CD14-positive monocyte (primary cell): ENCODE measurements around the gene PCDHB15. TPM values are rescaled to one million over a fixed set of nuclear protein-coding genes. Genes with fewer than 3 reads are reported as not detected.

ENCODE experiments used
- DNase-seq, 3 donors: peaks; one replicate each; pipeline ENCODE4 v3.0.0-alpha.2; 2011 to 2022
- H2AFZ ChIP-seq: 2 replicates; pipeline ENCODE4 v1.6.0; 2012; ENCODE audit warnings: mild to moderate bottlenecking, low read depth, low read length, inconsistent platforms; ENCODE audit not compliant: insufficient read depth, poor library complexity, severe bottlenecking
- H3K27ac ChIP-seq, 2 donors: 1 replicate in 1 of 2; 2 replicates in 1 of 2; pipeline ENCODE4 v1.5.1; 2012 to 2013; ENCODE audit warnings: low read length in 2 of 2, control low read depth in 1 of 2, inconsistent platforms in 1 of 2, low read depth in 1 of 2, mild to moderate bottlenecking in 1 of 2
- H3K27me3 ChIP-seq, 2 donors: one replicate each; pipeline versions ENCODE4 v1.6.0 to v1.6.1; 2011 to 2013; ENCODE audit warnings: low read length in 2 of 2; ENCODE audit not compliant: control insufficient read depth in 2 of 2, insufficient read depth in 2 of 2
- H3K36me3 ChIP-seq, 2 donors: replicated peaks in 1 of 2; 1 replicate in 1 of 2; 2 replicates in 1 of 2; pipeline versions ENCODE4 v1.5.1 to v1.6.1; 2012 to 2013; ENCODE audit warnings: low read length in 2 of 2, control low read depth in 1 of 2, inconsistent platforms in 1 of 2, mild to moderate bottlenecking in 1 of 2; ENCODE audit not compliant: insufficient read depth in 2 of 2, control insufficient read depth in 1 of 2
- H3K4me1 ChIP-seq, 2 donors: 1 replicate in 1 of 2; 2 replicates in 1 of 2; pipeline versions ENCODE4 v1.5.1 to v1.6.1; 2012 to 2013; ENCODE audit warnings: low read length in 2 of 2, control low read depth in 1 of 2, inconsistent platforms in 1 of 2, mild to moderate bottlenecking in 1 of 2, moderate library complexity in 1 of 2; ENCODE audit not compliant: insufficient read depth in 2 of 2, control insufficient read depth in 1 of 2
- H3K4me2 ChIP-seq: replicated peaks from 2 replicates; pipeline ENCODE3; 2012; ENCODE audit warnings: low read length, moderate library complexity, mild to moderate bottlenecking; ENCODE audit not compliant: poor library complexity, severe bottlenecking; ENCODE audit errors: extremely low read depth
- H3K4me3 ChIP-seq, 3 experiments: fragments of 200-600 bp in 1 of 3; sonication (generic) in 1 of 3; replicated peaks in 1 of 3; 1 replicate in 2 of 3; 2 replicates in 1 of 3; pipeline ENCODE4 v1.5.1; 2011 to 2013; ENCODE audit warnings: low read length in 3 of 3, mild to moderate bottlenecking in 3 of 3, control low read depth in 2 of 3, low read depth in 2 of 3, inconsistent platforms in 1 of 3, moderate library complexity in 1 of 3
- H3K79me2 ChIP-seq: 2 replicates; pipeline ENCODE4 v1.6.0; 2012; ENCODE audit warnings: mild to moderate bottlenecking, control low read depth, inconsistent platforms, low read length, moderate library complexity; ENCODE audit not compliant: insufficient read depth
- H3K9ac ChIP-seq: 2 replicates; pipeline ENCODE4 v1.6.0; 2017; ENCODE audit warnings: low read length, mild to moderate bottlenecking; ENCODE audit not compliant: insufficient read depth, poor library complexity, severe bottlenecking
- H3K9me3 ChIP-seq, 2 donors: replicated peaks in 1 of 2; 1 replicate in 1 of 2; 2 replicates in 1 of 2; pipeline versions ENCODE4 v1.5.1 to v1.6.1; 2012 to 2013; ENCODE audit warnings: low read length in 2 of 2, control low read depth in 1 of 2; ENCODE audit not compliant: control insufficient read depth in 1 of 2, insufficient read depth in 1 of 2
- H4K20me1 ChIP-seq: 2 replicates; pipeline ENCODE4 v1.6.0; 2012; ENCODE audit warnings: mild to moderate bottlenecking, low read length, control low read depth, moderate library complexity; ENCODE audit not compliant: insufficient read depth
- H3K27ac Mint-ChIP-seq, 7 donors: one replicate each; pipeline ENCODE4 v1.8.0; 2020; ENCODE audit warnings: mild to moderate bottlenecking in 7 of 7, mixed read lengths in 7 of 7, moderate library complexity in 6 of 7, inconsistent platforms in 2 of 7
- H3K27me3 Mint-ChIP-seq, 3 donors: one replicate each; pipeline ENCODE4 v1.8.0; 2021 to 2022; ENCODE audit warnings: low read depth in 3 of 3, mild to moderate bottlenecking in 3 of 3, mixed read lengths in 3 of 3, moderate library complexity in 3 of 3, inconsistent platforms in 1 of 3
- H3K36me3 Mint-ChIP-seq, 2 donors: one replicate each; pipeline ENCODE4 v1.8.0; 2020; ENCODE audit warnings: mixed read lengths in 2 of 2, inconsistent platforms in 1 of 2, mild to moderate bottlenecking in 1 of 2
- H3K4me1 Mint-ChIP-seq: one replicate; pipeline ENCODE4 v1.8.0; 2020; ENCODE audit warnings: mild to moderate bottlenecking, mixed read lengths
- H3K4me3 Mint-ChIP-seq, 2 donors: one replicate each; pipeline ENCODE4 v1.8.0; 2020; ENCODE audit warnings: mild to moderate bottlenecking in 2 of 2, mixed read lengths in 2 of 2, moderate library complexity in 1 of 2
- H3K9me3 Mint-ChIP-seq, 7 donors: one replicate each; pipeline ENCODE4 v1.8.0; 2020 to 2022; ENCODE audit warnings: mixed read lengths in 7 of 7, mild to moderate bottlenecking in 6 of 7, moderate library complexity in 6 of 7, inconsistent platforms in 2 of 7
- WGBS: methylation state at CpG from one replicate; pipeline ENCODE4 v1.1.5; 2013; ENCODE audit warnings: missing lambda C conversion rate; ENCODE audit not compliant: insufficient coverage; 5-methylcytosine and 5-hydroxymethylcytosine counted together
- intact Hi-C, 2 donors: fragments of 100-400 bp; cut with micrococcal nuclease; formaldehyde crosslinking; loops; one replicate each; pipeline versions ENCODE4 v1.15.0 to v1.15.1; 2023
- polyA minus RNA-seq: library from RNA; depleted of rRNA, polyadenylated mRNA; stranded (reverse); fragments of >200 nt; gene quantifications from 2 replicates; pipeline ENCODE4 v1.2.3, GENCODE V29; 2012
- polyA plus RNA-seq, 3 donors: library from polyadenylated mRNA; depleted of rRNA in 1 of 3; unstranded in 2 of 3; stranded (reverse) in 1 of 3; fragments of 300-500 nt in 2 of 3; fragments of >200 nt in 1 of 3; fragmentation: Illumina TruSeq in 2 of 3; gene quantifications; 1 replicate in 2 of 3; 2 replicates in 1 of 3; pipeline ENCODE4 v1.2.3, GENCODE V29; 2012 to 2021
- total RNA-seq, 12 experiments: library from RNA in 1 of 12; stranded (reverse) in 1 of 12; fragments of 120-200 nt in 1 of 12; gene quantifications; one replicate each; pipeline ENCODE4 v1.2.4 and lab custom pipeline; 2013 to 2026; ENCODE audit warnings: mixed read lengths in 6 of 12, inconsistent platforms in 1 of 12
- TF ChIP-seq, protein P1 (sequence below): fragments of 200-600 bp; IDR thresholded peaks from one replicate; pipeline ENCODE4 v1.8.0; 2022; ENCODE audit warnings: antibody characterized with exemption, mild to moderate bottlenecking

Gene PCDHB15
- total RNA-seq (2013) = not detected
- polyA plus RNA-seq = not detected
- polyA minus RNA-seq = not detected in 2 replicates
- total RNA-seq (lab: John Stamatoyannopoulos, UW) = 0 to 0.45 (median 0) reads per million in 11 experiments

GRCh38 chr5:141245250-141245717, at the start of gene PCDHB15:
PCDHB15 (plus strand) TSS chr5:141245395; CDS start chr5:141245579, 184 bp downstream.
- intact Hi-C loops = no loop called here
- Histone ChIP-seq H3K9ac (no peak within 1 kb of the TSS), H4K20me1 (no peaks in the 10 kb centered on the region), H2AFZ (no peak within 1 kb of the TSS), H3K36me3 (no peaks in the 10 kb centered on the region), H3K27me3 (peaks cover under 1 to 9% of the 10 kb centered on the region in 2 donors), H3K9me3 (peaks cover 60 to 89% of the 10 kb centered on the region in 2 donors), H3K4me1 (no peaks in the 10 kb centered on the region), H3K4me2 (no peak within 1 kb of the TSS), H3K79me2 (no peaks in the 10 kb centered on the region), H3K4me3 (no peak within 1 kb of the TSS), H3K27ac (no peak within 1 kb of the TSS)
- Mint-ChIP-seq H3K4me3 (no peak within 1 kb of the TSS), H3K9me3 (peaks cover 47 to 84% (median 79%) of the 10 kb centered on the region in 7 donors), H3K4me1 (no peaks in the 10 kb centered on the region), H3K27ac (no peak within 1 kb of the TSS), H3K27me3 (peaks cover 3 to 26% (median 18%) of the 10 kb centered on the region in 3 donors), H3K36me3 (no peaks in the 10 kb centered on the region)
- no peak for DNase-seq
- 11% methylated on average over 12 of the region's 16 CpGs for WGBS
- TF ChIP-seq, protein P1, sequence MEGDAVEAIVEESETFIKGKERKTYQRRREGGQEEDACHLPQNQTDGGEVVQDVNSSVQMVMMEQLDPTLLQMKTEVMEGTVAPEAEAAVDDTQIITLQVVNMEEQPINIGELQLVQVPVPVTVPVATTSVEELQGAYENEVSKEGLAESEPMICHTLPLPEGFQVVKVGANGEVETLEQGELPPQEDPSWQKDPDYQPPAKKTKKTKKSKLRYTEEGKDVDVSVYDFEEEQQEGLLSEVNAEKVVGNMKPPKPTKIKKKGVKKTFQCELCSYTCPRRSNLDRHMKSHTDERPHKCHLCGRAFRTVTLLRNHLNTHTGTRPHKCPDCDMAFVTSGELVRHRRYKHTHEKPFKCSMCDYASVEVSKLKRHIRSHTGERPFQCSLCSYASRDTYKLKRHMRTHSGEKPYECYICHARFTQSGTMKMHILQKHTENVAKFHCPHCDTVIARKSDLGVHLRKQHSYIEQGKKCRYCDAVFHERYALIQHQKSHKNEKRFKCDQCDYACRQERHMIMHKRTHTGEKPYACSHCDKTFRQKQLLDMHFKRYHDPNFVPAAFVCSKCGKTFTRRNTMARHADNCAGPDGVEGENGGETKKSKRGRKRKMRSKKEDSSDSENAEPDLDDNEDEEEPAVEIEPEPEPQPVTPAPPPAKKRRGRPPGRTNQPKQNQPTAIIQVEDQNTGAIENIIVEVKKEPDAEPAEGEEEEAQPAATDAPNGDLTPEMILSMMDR = no peak

DNA sequence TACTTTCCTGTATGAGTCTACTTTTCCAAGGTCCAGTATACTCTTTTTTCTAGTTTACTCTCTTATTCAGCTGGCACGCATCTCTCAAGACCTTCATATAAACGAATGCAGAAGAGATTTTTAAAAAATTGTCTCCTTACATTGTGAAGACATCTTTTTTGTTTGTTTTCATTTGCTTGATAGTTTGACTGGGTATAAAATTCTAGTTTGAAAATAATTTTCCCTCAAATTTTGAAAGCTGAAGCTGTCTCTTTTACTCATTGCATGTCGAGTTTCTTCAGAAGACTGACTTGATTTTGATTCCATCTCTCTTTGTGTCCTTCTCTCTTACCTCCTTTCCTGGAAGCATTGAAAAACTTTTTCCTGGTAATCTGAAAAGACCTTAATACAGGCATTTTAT, 48.8 kb upstream of the PCDHB15 start:
- H3K9me3 Mint-ChIP-seq = peaks cover 10 to 59% (median 46%) of the 10 kb centered on the region in 7 donors
- no peak overlapping the region for H3K4me2 ChIP-seq
- peaks cover 0 to 21% of the 10 kb centered on the region in 2 donors for H3K27me3 ChIP-seq
- no peaks in the 10 kb centered on the region for H4K20me1 ChIP-seq
- TF ChIP-seq, protein P1 = no peak
- H3K4me3 ChIP-seq = no peak overlapping the region
- DNase-seq = no peak
- H3K9ac ChIP-seq = no peak overlapping the region
- no peaks in the 10 kb centered on the region for H3K36me3 Mint-ChIP-seq
- no peak overlapping the region for H2AFZ ChIP-seq
- no peak overlapping the region for H3K27ac ChIP-seq
- H3K27ac Mint-ChIP-seq = no peak overlapping the region
- H3K9me3 ChIP-seq = peaks cover 23 to 49% of the 10 kb centered on the region in 2 donors
- no peaks in the 10 kb centered on the region for H3K36me3 ChIP-seq
- peaks cover 2 to 22% (median 21%) of the 10 kb centered on the region in 3 donors for H3K27me3 Mint-ChIP-seq
- no peaks in the 10 kb centered on the region for H3K4me1 ChIP-seq
- no peaks in the 10 kb centered on the region for H3K79me2 ChIP-seq
- no CpG with 5 or more reads among the region's 3 CpGs for WGBS
- intact Hi-C loops = no loop called here
- no peak overlapping the region for H3K4me3 Mint-ChIP-seq
- no peaks in the 10 kb centered on the region for H3K4me1 Mint-ChIP-seq
